NCI-H748 (cell line): Measurements from ENCODE around the gene KIF25.

ENCODE experiments used
- DNase-seq: peaks from one replicate; lab custom pipeline; 2025; ENCODE audit not compliant: unreplicated experiment; lab: John Stamatoyannopoulos, UW

Gene KIF25

GRCh38 chr6:167997642-167998041, at the start of gene KIF25:
Gene KIF25, plus strand, starts transcription at chr6:167997671. Its CDS starts 31,915 bp downstream, at chr6:168029586.
- no peak for DNase-seq

- no peak for DNase-seq
These were observed 49.8 kb upstream of the KIF25 start for GRCh38 chr6:167947716-167948115.

- DNase-seq, result no peak
These were observed 48.8 kb upstream of the KIF25 start for GRCh38 chr6:167948716-167949115.

- DNase-seq, result no peak
These were observed 48.3 kb upstream of the KIF25 start for GRCh38 chr6:167949121-167949684.

- DNase-seq, result no peak
These were observed 45.5 kb upstream of the KIF25 start for GRCh38 chr6:167951781-167952511.

- DNase-seq, result peak; percentile 72
These were observed 45.0 kb upstream of the KIF25 start for GRCh38 chr6:167952512-167952859.

- no peak for DNase-seq
These were observed 43.9 kb upstream of the KIF25 start for GRCh38 chr6:167953551-167953950.

- DNase-seq, result no peak
These were observed 43.3 kb upstream of the KIF25 start for GRCh38 chr6:167954151-167954550.

- DNase-seq, result no peak
These were observed 41.0 kb upstream of the KIF25 start for GRCh38 chr6:167956491-167956890.

GRCh38 chr6:167956983-167957492, 40.4 kb upstream of the KIF25 start:
- DNase-seq, result no peak

GRCh38 chr6:167957626-167958025, 39.8 kb upstream of the KIF25 start:
- DNase-seq, result no peak

GRCh38 chr6:167960579-167960978, 36.9 kb upstream of the KIF25 start:
- no peak for DNase-seq

GRCh38 chr6:167962711-167963110, 34.8 kb upstream of the KIF25 start:
- DNase-seq, result peak; percentile 22

GRCh38 chr6:167963589-167964057, 33.8 kb upstream of the KIF25 start:
- no peak for DNase-seq

GRCh38 chr6:167965592-167966539, 31.6 kb upstream of the KIF25 start:
- no peak for DNase-seq

- DNase-seq, result no peak
These were observed 30.9 kb upstream of the KIF25 start for GRCh38 chr6:167966540-167966905.

GRCh38 chr6:167968091-167968490, 29.4 kb upstream of the KIF25 start:
- DNase-seq, result peak; percentile 13

- DNase-seq, result no peak
These were observed 27.2 kb upstream of the KIF25 start for GRCh38 chr6:167970230-167970629.

- DNase-seq, result no peak
These were observed 25.3 kb upstream of the KIF25 start for GRCh38 chr6:167972193-167972592.

- DNase-seq, result no peak
These were observed 24.2 kb upstream of the KIF25 start for GRCh38 chr6:167973148-167973885.
